ENCODE data around the gene CALHM3.

DNA sequence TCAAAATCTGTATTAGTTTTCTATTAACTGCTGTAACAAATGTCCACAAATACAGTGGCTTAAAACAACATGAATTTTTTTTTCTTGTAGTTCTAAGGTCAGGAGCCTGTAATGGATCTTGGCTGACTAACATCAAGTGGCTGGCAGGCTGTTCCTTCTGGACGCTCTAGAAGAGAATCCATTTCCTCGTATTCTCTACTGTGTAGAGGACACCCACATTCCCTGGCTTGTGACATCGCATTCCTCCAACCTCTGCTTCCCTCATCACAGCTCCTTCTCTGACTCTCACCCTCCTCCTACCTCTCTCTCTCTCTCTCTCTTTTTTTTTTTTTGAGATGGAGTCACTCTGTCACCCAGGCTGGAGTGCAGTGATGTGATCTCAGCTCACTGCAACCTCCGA is 15.5 kb downstream of the CALHM3 start:
- TF ChIP-seq SMC3 (IDR thresholded peaks at IDR 0.05; ENCODE audit: low read depth, low read length) (no peak), EZH2phosphoT487 (IDR thresholded peaks at IDR 0.05; ENCODE audit: borderline replicate concordance, low read depth) (no peak), TEAD4 (IDR thresholded peaks at IDR 0.05; ENCODE audit: borderline replicate concordance, insufficient read depth) (no peak), CHD2 (IDR thresholded peaks at IDR 0.05; ENCODE audit: low read length, partially characterized antibody) (no peak)
